ENCODE measurements around the gene SYNE1. TPM values are rescaled to one million over a fixed set of nuclear protein-coding genes. Genes with fewer than 3 reads are reported as not detected.
"Not testable (repeated sequence)": the region's sequence is repeated elsewhere in the genome, so short reads cannot be mapped to it uniquely, and the experiment has no call there.

SYNE1 gene
- total and polyA plus RNA-seq, 4 experiments from 2014 or later: 22.5 to 228 (median 144) TPM

- DNase-seq: no peak
- H3K9me3 Mint-ChIP-seq: no peaks in the 10 kb centered on the region
- no peaks in the 10 kb centered on the region for H3K4me1 ChIP-seq (ENCODE audit: insufficient read depth, low read length)
- peaks cover 69% of the 10 kb centered on the region for H3K36me3 ChIP-seq (ENCODE audit: insufficient read depth, low read length)
- H3K4me1 Mint-ChIP-seq: peaks cover 0 to 6% (median 2%) of the 10 kb centered on the region in 4 donors
- CTCF ChIA-PET (ENCODE audit: partially characterized antibody): interaction anchor here (1.3 to 1.9 kb wide), 2 partner anchors 13 to 17 kb away, joined by 3 to 5 read pairs; no protein-coding TSS in a partner anchor
- H3K9me3 ChIP-seq (ENCODE audit: control insufficient read depth in 1 of 2, low read length in 2 of 2): no peaks in the 10 kb centered on the region
- intact Hi-C loops (cut with micrococcal nuclease): no loop called here
- no peak overlapping the region for H3K27ac ChIP-seq (ENCODE audit: low read depth, low read length)
- no peak overlapping the region for H3K4me3 Mint-ChIP-seq
- POLR2A ChIA-PET (ENCODE audit: partially characterized antibody): interaction anchor here (0.7 kb wide), 1 partner anchor 11 kb away, joined by 3 read pairs; no protein-coding TSS in a partner anchor
- no peak overlapping the region for H3K4me3 ChIP-seq (ENCODE audit: low read length in 2 of 2)
- H3K36me3 Mint-ChIP-seq: peaks cover 48 to 80% of the 10 kb centered on the region in 2 donors
- no peak overlapping the region for H3K27ac Mint-ChIP-seq
- H3K27me3 ChIP-seq (ENCODE audit: insufficient read depth, low read length): no peaks in the 10 kb centered on the region
- H3K27me3 Mint-ChIP-seq: no peaks in the 10 kb centered on the region
These were observed 495.1 kb downstream of the SYNE1 start for GRCh38 chr6:152142105-152142504.

- H3K4me3 ChIP-seq (ENCODE audit: low read length in 2 of 2); H3K9me3 ChIP-seq (ENCODE audit: control insufficient read depth in 1 of 2, low read length in 2 of 2); H3K27me3 Mint-ChIP-seq; H3K9me3 Mint-ChIP-seq; H3K27ac ChIP-seq (ENCODE audit: low read depth, low read length); H3K27me3 ChIP-seq (ENCODE audit: insufficient read depth, low read length); intact Hi-C loops (cut with micrococcal nuclease); H3K4me1 Mint-ChIP-seq; DNase-seq; H3K4me3 Mint-ChIP-seq; H3K4me1 ChIP-seq (ENCODE audit: insufficient read depth, low read length): not testable (repeated sequence)
- Mint-ChIP-seq H3K36me3 (peaks cover 58 to 84% of the 10 kb centered on the region in 2 donors), H3K27ac (peak overlapping the region in 2 of 7 donors; percentile 9 to 77)
- CTCF ChIA-PET (ENCODE audit: partially characterized antibody): interaction anchor here (0.7 kb wide), 1 partner anchor 17 kb away, joined by 3 read pairs; no protein-coding TSS in a partner anchor
- peaks cover 75% of the 10 kb centered on the region for H3K36me3 ChIP-seq (ENCODE audit: insufficient read depth, low read length)
- POLR2A ChIA-PET (ENCODE audit: partially characterized antibody): interaction anchor here (0.7 kb wide), 1 partner anchor 95 kb away, joined by 3 read pairs; no protein-coding TSS in a partner anchor
These were observed 498.8 kb downstream of the SYNE1 start for GRCh38 chr6:152138344-152138743.

- intact Hi-C loops (cut with micrococcal nuclease): no loop called here
- H3K9me3 ChIP-seq (ENCODE audit: control insufficient read depth in 1 of 2, low read length in 2 of 2): no peaks in the 10 kb centered on the region
- POLR2A ChIA-PET (ENCODE audit: partially characterized antibody): interaction anchor here (0.6 to 1.1 kb wide), 2 partner anchors 10 to 446 kb away, joined by 3 read pairs; no protein-coding TSS in a partner anchor
- DNase-seq: no peak
- CTCF ChIA-PET (ENCODE audit: partially characterized antibody): no interaction called here
- Mint-ChIP-seq H3K36me3 (peaks cover 62 to 90% of the 10 kb centered on the region in 2 donors), H3K9me3 (no peaks in the 10 kb centered on the region), H3K27ac (peak overlapping the region in 2 of 7 donors; percentile 10 to 85), H3K27me3 (no peaks in the 10 kb centered on the region), H3K4me1 (no peaks in the 10 kb centered on the region), H3K4me3 (no peak overlapping the region)
- no peaks in the 10 kb centered on the region for H3K27me3 ChIP-seq (ENCODE audit: insufficient read depth, low read length)
- no peaks in the 10 kb centered on the region for H3K4me1 ChIP-seq (ENCODE audit: insufficient read depth, low read length)
- H3K4me3 ChIP-seq (ENCODE audit: low read length in 2 of 2): no peak overlapping the region
- peaks cover 86% of the 10 kb centered on the region for H3K36me3 ChIP-seq (ENCODE audit: insufficient read depth, low read length)
- H3K27ac ChIP-seq (ENCODE audit: low read depth, low read length): no peak overlapping the region
These were observed 500.7 kb downstream of the SYNE1 start for GRCh38 chr6:152136449-152136825.

- peak overlapping the region in 5 of 7 donors; percentile 17 to 58 (median 54) for H3K27ac Mint-ChIP-seq
These were observed 501.3 kb downstream of the SYNE1 start for GRCh38 chr6:152135755-152136448.

GRCh38 chr6:152130441-152130840, 506.7 kb downstream of the SYNE1 start:
- no peaks in the 10 kb centered on the region for H3K27me3 ChIP-seq (ENCODE audit: insufficient read depth, low read length)
- no peaks in the 10 kb centered on the region for H3K4me1 ChIP-seq (ENCODE audit: insufficient read depth, low read length)
- no peaks in the 10 kb centered on the region for H3K9me3 ChIP-seq (ENCODE audit: control insufficient read depth in 1 of 2, low read length in 2 of 2)
- Mint-ChIP-seq H3K9me3 (no peaks in the 10 kb centered on the region), H3K27me3 (no peaks in the 10 kb centered on the region), H3K27ac (peak overlapping the region in 4 of 7 donors; percentile 52 to 84 (median 64)), H3K4me3 (no peak overlapping the region), H3K36me3 (peaks cover 66 to 93% of the 10 kb centered on the region in 2 donors), H3K4me1 (peaks cover 0 to 3% (median under 1%) of the 10 kb centered on the region in 4 donors)
- peaks cover 77% of the 10 kb centered on the region for H3K36me3 ChIP-seq (ENCODE audit: insufficient read depth, low read length)
- H3K27ac ChIP-seq (ENCODE audit: low read depth, low read length): no peak overlapping the region
- intact Hi-C loops (cut with micrococcal nuclease): no loop called here
- POLR2A ChIA-PET (ENCODE audit: partially characterized antibody): no interaction called here
- no peak for DNase-seq
- no peak overlapping the region for H3K4me3 ChIP-seq (ENCODE audit: low read length in 2 of 2)
- CTCF ChIA-PET (ENCODE audit: partially characterized antibody): no interaction called here

More at GRCh38 chr6:152135755-152136448, 501.3 kb downstream of the SYNE1 start:
- DNase-seq: no peak
- no peak overlapping the region for H3K27ac ChIP-seq (ENCODE audit: low read depth, low read length)
- Mint-ChIP-seq H3K4me1 (no peaks in the 10 kb centered on the region), H3K4me3 (no peak overlapping the region), H3K9me3 (no peaks in the 10 kb centered on the region), H3K36me3 (peaks cover 65 to 89% of the 10 kb centered on the region in 2 donors), H3K27me3 (no peaks in the 10 kb centered on the region)
- no peaks in the 10 kb centered on the region for H3K9me3 ChIP-seq (ENCODE audit: control insufficient read depth in 1 of 2, low read length in 2 of 2)
- H3K4me1 ChIP-seq (ENCODE audit: insufficient read depth, low read length): no peaks in the 10 kb centered on the region
- peaks cover 83% of the 10 kb centered on the region for H3K36me3 ChIP-seq (ENCODE audit: insufficient read depth, low read length)
- intact Hi-C loops (cut with micrococcal nuclease): no loop called here
- H3K4me3 ChIP-seq (ENCODE audit: low read length in 2 of 2): no peak overlapping the region
- POLR2A ChIA-PET (ENCODE audit: partially characterized antibody): interaction anchor here (1.1 kb wide), 1 partner anchor 445 kb away, joined by 3 read pairs; no protein-coding TSS in a partner anchor
- CTCF ChIA-PET (ENCODE audit: partially characterized antibody): interaction anchor here (1.3 kb wide), 1 partner anchor 14 kb away, joined by 3 read pairs; no protein-coding TSS in a partner anchor
- no peaks in the 10 kb centered on the region for H3K27me3 ChIP-seq (ENCODE audit: insufficient read depth, low read length)

- intact Hi-C loops (cut with micrococcal nuclease): no loop called here
These were observed 507.4 kb downstream of the SYNE1 start for GRCh38 chr6:152129691-152130151.

GRCh38 chr6:152127432-152128165, 509.6 kb downstream of the SYNE1 start:
- Mint-ChIP-seq H3K27ac (peak overlapping the region in 2 of 7 donors; percentile 12 to 57), H3K36me3 (peaks cover 62 to 94% of the 10 kb centered on the region in 2 donors), H3K4me1 (peaks cover 0 to 4% (median 2%) of the 10 kb centered on the region in 4 donors), H3K27me3 (no peaks in the 10 kb centered on the region), H3K9me3 (no peaks in the 10 kb centered on the region), H3K4me3 (no peak overlapping the region)
- no peaks in the 10 kb centered on the region for H3K27me3 ChIP-seq (ENCODE audit: insufficient read depth, low read length)
- DNase-seq: no peak
- POLR2A ChIA-PET (ENCODE audit: partially characterized antibody): interaction anchor here (0.8 to 1.2 kb wide), 4 partner anchors 9 to 438 kb away, joined by 3 to 5 read pairs (median 3); no protein-coding TSS in a partner anchor
- no peaks in the 10 kb centered on the region for H3K4me1 ChIP-seq (ENCODE audit: insufficient read depth, low read length)
- no peak overlapping the region for H3K27ac ChIP-seq (ENCODE audit: low read depth, low read length)
- no peak overlapping the region for H3K4me3 ChIP-seq (ENCODE audit: low read length in 2 of 2)
- peaks cover 70% of the 10 kb centered on the region for H3K36me3 ChIP-seq (ENCODE audit: insufficient read depth, low read length)
- H3K9me3 ChIP-seq (ENCODE audit: control insufficient read depth in 1 of 2, low read length in 2 of 2): no peaks in the 10 kb centered on the region
- intact Hi-C loops (cut with micrococcal nuclease): no loop called here
- CTCF ChIA-PET (ENCODE audit: partially characterized antibody): interaction anchor here (0.8 to 1.3 kb wide), 2 partner anchors 437 to 722 kb away, joined by 3 to 5 read pairs; no protein-coding TSS in a partner anchor

More at GRCh38 chr6:152129691-152130151, 507.4 kb downstream of the SYNE1 start:
- peak overlapping the region in 5 of 7 donors; percentile 4 to 70 (median 36) for H3K27ac Mint-ChIP-seq
- no peaks in the 10 kb centered on the region for H3K27me3 ChIP-seq (ENCODE audit: insufficient read depth, low read length)
- no peaks in the 10 kb centered on the region for H3K9me3 ChIP-seq (ENCODE audit: control insufficient read depth in 1 of 2, low read length in 2 of 2)
- no peak overlapping the region for H3K4me3 ChIP-seq (ENCODE audit: low read length in 2 of 2)
- no peaks in the 10 kb centered on the region for H3K4me1 ChIP-seq (ENCODE audit: insufficient read depth, low read length)
- H3K27me3 Mint-ChIP-seq: no peaks in the 10 kb centered on the region
- ChIA-PET POLR2A (ENCODE audit: partially characterized antibody) (no interaction called here), CTCF (ENCODE audit: partially characterized antibody) (no interaction called here)
- H3K36me3 Mint-ChIP-seq: peaks cover 60 to 94% of the 10 kb centered on the region in 2 donors
- no peak for DNase-seq
- H3K36me3 ChIP-seq (ENCODE audit: insufficient read depth, low read length): peaks cover 74% of the 10 kb centered on the region
- no peak overlapping the region for H3K4me3 Mint-ChIP-seq
- H3K9me3 Mint-ChIP-seq: no peaks in the 10 kb centered on the region
- peaks cover 0 to 3% (median under 1%) of the 10 kb centered on the region in 4 donors for H3K4me1 Mint-ChIP-seq
- no peak overlapping the region for H3K27ac ChIP-seq (ENCODE audit: low read depth, low read length)
